Peyer's patch (tissue), 4 donors: ENCODE measurements around the gene SLC6A1.

Experiments
- POLR2A ChIP-seq, 2 donors: fragments of 450-650 bp; IDR thresholded peaks; one replicate each; pipeline ENCODE4 v1.5.1; 2017; ENCODE audit warnings: antibody characterized with exemption in 2 of 2, mild to moderate bottlenecking in 2 of 2, moderate library complexity in 2 of 2
- TF ChIP-seq, protein P1 (sequence below), 6 experiments: fragments of 450-650 bp in 4 of 6; fragments of 200-600 bp in 2 of 6; sonication (generic) in 1 of 6; IDR thresholded peaks; one replicate each; pipeline ENCODE4 v1.5.1; 2017 to 2019; ENCODE audit warnings: antibody characterized with exemption in 6 of 6, mild to moderate bottlenecking in 3 of 6, moderate library complexity in 1 of 6

DNA sequence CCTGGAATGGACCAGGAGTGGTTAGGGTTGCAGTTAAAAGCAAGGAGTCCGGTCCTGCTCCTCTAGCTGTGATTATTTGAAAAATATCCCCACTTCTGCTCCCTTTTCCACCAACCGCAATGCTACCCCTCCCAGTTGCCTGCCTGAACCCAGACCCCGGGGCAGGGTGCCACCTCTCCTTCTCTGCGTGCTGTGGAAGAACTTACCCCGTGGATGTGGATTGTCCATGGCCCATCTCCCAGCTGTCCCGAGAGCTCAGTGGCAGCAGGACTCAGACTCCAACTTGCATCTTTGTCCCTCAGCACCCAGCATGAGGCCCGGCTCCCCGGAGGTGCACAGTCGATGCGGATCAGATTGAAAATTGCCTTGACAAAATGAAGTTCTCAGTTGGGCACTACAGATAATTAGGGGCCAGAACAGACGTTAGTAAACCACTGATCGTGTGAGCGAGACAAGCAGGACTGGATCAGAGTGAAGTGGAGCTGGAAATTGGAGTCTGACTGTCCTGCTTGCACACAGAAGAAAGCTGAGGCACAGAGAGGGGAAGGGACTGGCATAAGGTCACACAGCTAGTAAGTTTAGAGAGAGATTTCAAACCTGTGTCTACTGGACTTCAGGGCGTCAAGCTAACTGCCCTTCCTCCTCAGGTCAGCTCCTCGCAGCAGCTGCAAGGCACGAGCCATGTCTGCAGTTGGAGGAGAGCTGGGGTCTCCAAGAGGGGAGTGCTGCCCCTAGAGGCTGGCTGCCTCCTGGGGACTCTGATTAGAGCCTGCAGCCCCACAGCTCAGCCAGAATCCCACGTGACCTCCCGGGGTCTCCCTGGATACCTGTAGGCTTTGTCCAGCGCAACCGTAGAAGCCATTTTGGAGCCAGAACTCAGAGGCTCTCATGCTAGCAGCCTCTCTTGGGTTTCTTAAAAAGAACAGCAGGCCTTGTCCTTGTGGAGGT lies 14.7 kb downstream of the SLC6A1 start:
- TF ChIP-seq, protein P1, sequence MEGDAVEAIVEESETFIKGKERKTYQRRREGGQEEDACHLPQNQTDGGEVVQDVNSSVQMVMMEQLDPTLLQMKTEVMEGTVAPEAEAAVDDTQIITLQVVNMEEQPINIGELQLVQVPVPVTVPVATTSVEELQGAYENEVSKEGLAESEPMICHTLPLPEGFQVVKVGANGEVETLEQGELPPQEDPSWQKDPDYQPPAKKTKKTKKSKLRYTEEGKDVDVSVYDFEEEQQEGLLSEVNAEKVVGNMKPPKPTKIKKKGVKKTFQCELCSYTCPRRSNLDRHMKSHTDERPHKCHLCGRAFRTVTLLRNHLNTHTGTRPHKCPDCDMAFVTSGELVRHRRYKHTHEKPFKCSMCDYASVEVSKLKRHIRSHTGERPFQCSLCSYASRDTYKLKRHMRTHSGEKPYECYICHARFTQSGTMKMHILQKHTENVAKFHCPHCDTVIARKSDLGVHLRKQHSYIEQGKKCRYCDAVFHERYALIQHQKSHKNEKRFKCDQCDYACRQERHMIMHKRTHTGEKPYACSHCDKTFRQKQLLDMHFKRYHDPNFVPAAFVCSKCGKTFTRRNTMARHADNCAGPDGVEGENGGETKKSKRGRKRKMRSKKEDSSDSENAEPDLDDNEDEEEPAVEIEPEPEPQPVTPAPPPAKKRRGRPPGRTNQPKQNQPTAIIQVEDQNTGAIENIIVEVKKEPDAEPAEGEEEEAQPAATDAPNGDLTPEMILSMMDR (IDR thresholded peaks at IDR 0.05): no peak
- no peak for TF ChIP-seq POLR2A (IDR thresholded peaks at IDR 0.05)
